ENCODE results near the gene MACF1.
A peak's percentile ranks its signal among the peaks of the same experiment; 100 is the strongest.

The MACF1 gene

DNA sequence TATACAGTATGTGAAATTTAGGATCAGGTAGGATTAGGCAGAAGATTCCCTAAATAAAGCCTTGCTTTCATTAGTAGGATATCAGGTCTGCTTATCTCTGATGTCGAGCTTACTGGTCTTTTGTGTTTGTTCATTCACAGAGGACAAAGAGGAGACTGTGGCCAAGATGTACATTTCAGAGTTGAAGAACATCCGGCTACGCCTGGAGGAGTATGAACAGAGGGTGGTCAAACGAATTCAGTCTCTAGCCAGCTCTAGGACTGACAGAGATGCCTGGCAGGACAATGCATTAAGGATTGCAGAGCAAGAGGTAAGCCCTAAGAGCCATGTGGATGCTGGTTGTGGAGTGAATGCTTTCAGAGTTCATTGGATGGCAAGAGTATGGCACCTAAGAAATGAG is 106.2 kb downstream of the MACF1 start:
- Histone ChIP-seq H3K27me3 (replicated peaks in 2 of 5; ENCODE audit: control insufficient read depth in 4 of 5, insufficient read depth in 5 of 5, low read length in 4 of 5) (no peaks in the 10 kb centered on the region), H3K9me3 (ENCODE audit: control extremely low read depth in 1 of 5, control insufficient read depth in 4 of 5, insufficient read depth in 2 of 5, low read depth in 1 of 5, low read length in 4 of 5) (no peaks in the 10 kb centered on the region), H3K4me3 (ENCODE audit: control insufficient read depth in 1 of 7, extremely low read depth in 1 of 7, insufficient read depth in 4 of 7, low read depth in 2 of 7, low read length in 6 of 7) (no peak overlapping the region), H3K27ac (ENCODE audit: insufficient read depth in 1 of 2, low read depth in 1 of 2, low read length in 2 of 2, poor library complexity in 1 of 2, severe bottlenecking in 2 of 2) (no peak overlapping the region), H3K36me3 (ENCODE audit: control insufficient read depth in 4 of 4, insufficient read depth in 4 of 4, low read length in 3 of 4) (peaks cover 23 to 86% (median 60%) of the 10 kb centered on the region in 4 experiments), H3K4me1 (ENCODE audit: control extremely low read depth in 1 of 4, control insufficient read depth in 4 of 4, insufficient read depth in 4 of 4, low read length in 3 of 4) (no peaks in the 10 kb centered on the region)
- CTCF ChIA-PET, result interaction anchor here (1.1 to 3.4 kb wide), 7 partner anchors 9 to 44 kb away, joined by 3 to 8 read pairs (median 5); no protein-coding TSS in a partner anchor
- POLR2A ChIA-PET, result interaction anchor here (0.6 kb wide), 1 partner anchor 72 kb away, joined by 3 read pairs; no protein-coding TSS in a partner anchor
- 98% methylated on average over 4 of the region's 4 CpGs for WGBS (ENCODE audit: insufficient coverage)
- no peak for DNase-seq

DNA sequence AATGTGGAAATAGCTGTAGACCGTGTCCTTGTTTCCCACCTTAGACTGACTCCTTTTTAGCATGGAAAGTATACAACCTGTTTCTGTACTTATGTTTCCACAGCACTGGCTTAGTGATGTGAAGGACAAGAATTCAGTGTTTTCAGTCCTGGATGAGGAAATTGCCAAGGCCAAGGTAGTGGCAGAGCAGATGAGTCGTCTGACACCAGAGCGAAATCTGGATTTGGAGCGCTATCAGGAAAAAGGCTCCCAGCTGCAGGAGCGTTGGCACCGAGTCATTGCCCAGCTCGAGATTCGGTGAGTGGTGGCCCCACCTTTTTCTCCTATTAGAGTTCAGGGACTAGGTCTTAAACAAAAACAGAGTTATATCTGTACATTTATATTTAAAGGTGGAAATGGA is 112.6 kb downstream of the MACF1 start:
- no peak overlapping the region for H3K27ac ChIP-seq (ENCODE audit: insufficient read depth in 1 of 2, low read depth in 1 of 2, low read length in 2 of 2, poor library complexity in 1 of 2, severe bottlenecking in 2 of 2)
- 100% methylated on average over 6 of the region's 8 CpGs for WGBS (ENCODE audit: insufficient coverage)
- POLR2A ChIA-PET, result interaction anchor here (0.6 kb wide), 1 partner anchor 9 kb away, joined by 3 read pairs; no protein-coding TSS in a partner anchor
- H3K4me1 ChIP-seq (ENCODE audit: control extremely low read depth in 1 of 4, control insufficient read depth in 4 of 4, insufficient read depth in 4 of 4, low read length in 3 of 4), result no peaks in the 10 kb centered on the region
- DNase-seq, result no peak
- no peak overlapping the region for H3K4me3 ChIP-seq (ENCODE audit: control insufficient read depth in 1 of 7, extremely low read depth in 1 of 7, insufficient read depth in 4 of 7, low read depth in 2 of 7, low read length in 6 of 7)
- CTCF ChIA-PET, result interaction anchor here (1.0 to 1.3 kb wide), 3 partner anchors 24 to 107 kb away, joined by 3 read pairs; no protein-coding TSS in a partner anchor
- no peaks in the 10 kb centered on the region for H3K27me3 ChIP-seq (replicated peaks in 2 of 5; ENCODE audit: control insufficient read depth in 4 of 5, insufficient read depth in 5 of 5, low read length in 4 of 5)
- H3K36me3 ChIP-seq (ENCODE audit: control insufficient read depth in 4 of 4, insufficient read depth in 4 of 4, low read length in 3 of 4), result peaks cover 40 to 97% (median 72%) of the 10 kb centered on the region in 4 experiments
- H3K9me3 ChIP-seq (ENCODE audit: control extremely low read depth in 1 of 5, control insufficient read depth in 4 of 5, insufficient read depth in 2 of 5, low read depth in 1 of 5, low read length in 4 of 5), result no peaks in the 10 kb centered on the region

DNA sequence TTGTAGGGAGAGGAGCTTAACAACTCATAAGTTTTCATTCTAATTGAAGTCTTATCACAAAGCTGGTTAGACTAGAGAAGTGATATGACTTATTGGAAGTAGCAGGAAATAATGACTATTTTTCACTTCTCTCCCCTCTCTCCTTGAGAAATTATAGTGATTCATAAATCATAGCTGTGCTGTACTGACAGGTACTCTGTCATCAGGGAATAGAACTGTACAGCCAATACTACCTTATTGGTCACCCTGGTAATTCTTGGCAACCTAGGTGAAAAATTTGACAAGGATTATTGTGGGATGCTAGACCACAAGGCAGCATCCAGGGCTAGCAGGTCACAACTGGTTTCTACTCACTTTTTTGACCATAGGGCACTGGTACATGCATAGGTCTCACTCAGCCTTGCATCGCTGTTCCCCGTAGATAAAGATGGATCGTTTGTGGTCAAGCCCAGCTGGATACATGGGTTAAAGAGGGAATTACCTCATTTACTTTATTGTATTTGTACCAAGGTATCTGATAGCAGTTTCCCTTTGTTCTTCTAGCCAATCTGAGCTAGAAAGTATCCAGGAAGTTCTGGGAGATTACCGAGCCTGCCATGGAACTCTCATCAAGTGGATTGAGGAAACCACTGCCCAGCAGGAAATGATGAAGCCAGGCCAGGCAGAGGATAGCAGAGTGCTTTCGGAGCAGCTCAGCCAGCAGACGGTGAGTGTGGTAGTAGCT is 113.6 kb downstream of the MACF1 start:
- DNase-seq, result peak; percentile 10 to 62 (median 49)
- no peaks in the 10 kb centered on the region for H3K4me1 ChIP-seq (ENCODE audit: control extremely low read depth in 1 of 4, control insufficient read depth in 4 of 4, insufficient read depth in 4 of 4, low read length in 3 of 4)
- H3K27me3 ChIP-seq (replicated peaks in 2 of 5; ENCODE audit: control insufficient read depth in 4 of 5, insufficient read depth in 5 of 5, low read length in 4 of 5), result no peaks in the 10 kb centered on the region
- 29% methylated on average over 1 of the region's 6 CpGs for WGBS (ENCODE audit: insufficient coverage)
- peak overlapping the region in 1 of 2 experiments; percentile 0 for H3K27ac ChIP-seq (ENCODE audit: insufficient read depth in 1 of 2, low read depth in 1 of 2, low read length in 2 of 2, poor library complexity in 1 of 2, severe bottlenecking in 2 of 2)
- POLR2A ChIA-PET, result no interaction called here
- peaks cover 44 to 98% (median 73%) of the 10 kb centered on the region in 4 experiments for H3K36me3 ChIP-seq (ENCODE audit: control insufficient read depth in 4 of 4, insufficient read depth in 4 of 4, low read length in 3 of 4)
- CTCF ChIA-PET, result interaction anchor here (0.8 to 2.0 kb wide), 4 partner anchors 8 to 106 kb away, joined by 3 to 8 read pairs (median 4); no protein-coding TSS in a partner anchor
- H3K4me3 ChIP-seq (ENCODE audit: control insufficient read depth in 1 of 7, extremely low read depth in 1 of 7, insufficient read depth in 4 of 7, low read depth in 2 of 7, low read length in 6 of 7), result no peak overlapping the region
- H3K9me3 ChIP-seq (ENCODE audit: control extremely low read depth in 1 of 5, control insufficient read depth in 4 of 5, insufficient read depth in 2 of 5, low read depth in 1 of 5, low read length in 4 of 5), result no peaks in the 10 kb centered on the region

DNA sequence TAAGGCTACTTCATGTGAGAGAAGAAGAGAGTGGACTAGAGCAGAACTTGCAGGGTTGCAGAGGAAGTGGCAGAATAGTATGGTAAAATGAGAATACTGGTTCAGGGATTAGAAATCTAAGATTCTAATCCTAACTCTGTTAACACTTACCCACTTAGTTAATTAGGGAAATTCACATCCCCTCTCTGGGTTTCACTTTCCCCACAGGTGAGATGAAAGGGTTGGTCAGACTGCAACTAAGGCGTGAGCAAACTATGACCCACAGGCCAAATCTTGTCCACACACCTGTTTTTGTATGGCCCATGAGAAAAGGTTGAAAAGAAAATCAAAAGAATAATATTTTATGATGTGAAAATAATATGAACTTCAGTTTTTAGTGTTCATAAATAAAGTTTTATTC is 117.5 kb downstream of the MACF1 start:
- H3K27ac ChIP-seq (ENCODE audit: insufficient read depth in 1 of 2, low read depth in 1 of 2, low read length in 2 of 2, poor library complexity in 1 of 2, severe bottlenecking in 2 of 2), result no peak overlapping the region
- WGBS (ENCODE audit: insufficient coverage), result no CpG with 5 or more reads among the region's 1 CpG
- no peaks in the 10 kb centered on the region for H3K27me3 ChIP-seq (replicated peaks in 2 of 5; ENCODE audit: control insufficient read depth in 4 of 5, insufficient read depth in 5 of 5, low read length in 4 of 5)
- ChIA-PET CTCF (interaction anchor here (1.2 kb wide), 1 partner anchor 11 kb away, joined by 3 read pairs; no protein-coding TSS in a partner anchor), POLR2A (no interaction called here)
- DNase-seq, result no peak
- H3K36me3 ChIP-seq (ENCODE audit: control insufficient read depth in 4 of 4, insufficient read depth in 4 of 4, low read length in 3 of 4), result peaks cover 47 to 98% (median 72%) of the 10 kb centered on the region in 4 experiments
- no peaks in the 10 kb centered on the region for H3K4me1 ChIP-seq (ENCODE audit: control extremely low read depth in 1 of 4, control insufficient read depth in 4 of 4, insufficient read depth in 4 of 4, low read length in 3 of 4)
- no peaks in the 10 kb centered on the region for H3K9me3 ChIP-seq (ENCODE audit: control extremely low read depth in 1 of 5, control insufficient read depth in 4 of 5, insufficient read depth in 2 of 5, low read depth in 1 of 5, low read length in 4 of 5)
- H3K4me3 ChIP-seq (ENCODE audit: control insufficient read depth in 1 of 7, extremely low read depth in 1 of 7, insufficient read depth in 4 of 7, low read depth in 2 of 7, low read length in 6 of 7), result no peak overlapping the region

DNA sequence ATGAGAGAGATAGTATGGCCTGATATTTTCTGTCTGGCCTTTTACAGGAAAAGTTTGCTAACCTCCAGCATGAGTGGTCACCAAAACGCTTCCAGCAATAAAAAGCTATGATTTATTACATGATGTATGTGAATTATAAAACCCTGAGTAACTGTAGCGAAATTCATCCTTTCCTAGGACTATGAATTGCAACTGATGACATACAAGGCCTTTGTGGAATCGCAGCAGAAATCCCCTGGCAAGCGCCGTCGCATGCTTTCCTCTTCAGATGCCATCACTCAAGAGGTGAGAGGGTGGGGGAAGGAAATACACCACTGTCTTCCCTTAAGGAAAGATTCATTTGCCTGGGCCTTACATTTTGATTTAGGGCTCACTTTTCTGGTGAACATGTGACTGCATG is 117.9 kb downstream of the MACF1 start:
- POLR2A ChIA-PET, result no interaction called here
- WGBS (ENCODE audit: insufficient coverage), result 100% methylated on average over 4 of the region's 6 CpGs
- no peak overlapping the region for H3K4me3 ChIP-seq (ENCODE audit: control insufficient read depth in 1 of 7, extremely low read depth in 1 of 7, insufficient read depth in 4 of 7, low read depth in 2 of 7, low read length in 6 of 7)

DNA sequence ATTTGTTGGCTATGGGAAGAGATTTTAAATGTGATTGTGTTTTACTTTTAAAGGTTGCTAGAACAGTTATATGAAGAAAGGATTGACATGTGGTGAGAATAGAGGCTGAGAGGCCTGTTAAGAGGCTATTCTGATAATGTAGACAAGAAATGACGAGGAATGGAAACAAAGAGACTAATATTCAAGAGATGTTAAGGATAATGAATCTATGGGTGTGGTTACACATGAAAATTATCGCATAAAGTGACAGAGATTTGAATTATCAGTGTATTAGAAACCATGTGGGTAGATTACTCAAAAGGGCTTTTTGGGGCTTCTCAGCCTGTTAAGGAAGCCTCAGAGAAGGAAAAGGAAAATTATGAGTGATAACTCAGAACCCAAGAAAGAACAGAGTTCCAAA is 120.4 kb downstream of the MACF1 start:
- no peaks in the 10 kb centered on the region for H3K27me3 ChIP-seq (replicated peaks in 2 of 5; ENCODE audit: control insufficient read depth in 4 of 5, insufficient read depth in 5 of 5, low read length in 4 of 5)
- no peak overlapping the region for H3K4me3 ChIP-seq (ENCODE audit: control insufficient read depth in 1 of 7, extremely low read depth in 1 of 7, insufficient read depth in 4 of 7, low read depth in 2 of 7, low read length in 6 of 7)
- no peaks in the 10 kb centered on the region for H3K4me1 ChIP-seq (ENCODE audit: control extremely low read depth in 1 of 4, control insufficient read depth in 4 of 4, insufficient read depth in 4 of 4, low read length in 3 of 4)
- ChIA-PET CTCF (interaction anchor here (0.7 kb wide), 1 partner anchor 30 kb away, joined by 3 read pairs; no protein-coding TSS in a partner anchor), POLR2A (no interaction called here)
- 100% methylated on average over 2 of the region's 2 CpGs for WGBS (ENCODE audit: insufficient coverage)
- no peaks in the 10 kb centered on the region for H3K9me3 ChIP-seq (ENCODE audit: control extremely low read depth in 1 of 5, control insufficient read depth in 4 of 5, insufficient read depth in 2 of 5, low read depth in 1 of 5, low read length in 4 of 5)
- no peak overlapping the region for H3K27ac ChIP-seq (ENCODE audit: insufficient read depth in 1 of 2, low read depth in 1 of 2, low read length in 2 of 2, poor library complexity in 1 of 2, severe bottlenecking in 2 of 2)
- no peak for DNase-seq
- peaks cover 36 to 97% (median 66%) of the 10 kb centered on the region in 4 experiments for H3K36me3 ChIP-seq (ENCODE audit: control insufficient read depth in 4 of 4, insufficient read depth in 4 of 4, low read length in 3 of 4)

More for the DNA sequence above, 117.9 kb downstream of the MACF1 start:
- Histone ChIP-seq H3K9me3 (ENCODE audit: control extremely low read depth in 1 of 5, control insufficient read depth in 4 of 5, insufficient read depth in 2 of 5, low read depth in 1 of 5, low read length in 4 of 5) (no peaks in the 10 kb centered on the region), H3K4me1 (ENCODE audit: control extremely low read depth in 1 of 4, control insufficient read depth in 4 of 4, insufficient read depth in 4 of 4, low read length in 3 of 4) (no peaks in the 10 kb centered on the region), H3K36me3 (ENCODE audit: control insufficient read depth in 4 of 4, insufficient read depth in 4 of 4, low read length in 3 of 4) (peaks cover 44 to 98% (median 71%) of the 10 kb centered on the region in 4 experiments), H3K27ac (ENCODE audit: insufficient read depth in 1 of 2, low read depth in 1 of 2, low read length in 2 of 2, poor library complexity in 1 of 2, severe bottlenecking in 2 of 2) (no peak overlapping the region), H3K27me3 (replicated peaks in 2 of 5; ENCODE audit: control insufficient read depth in 4 of 5, insufficient read depth in 5 of 5, low read length in 4 of 5) (no peaks in the 10 kb centered on the region)
- CTCF ChIA-PET, result interaction anchor here (1.2 kb wide), 1 partner anchor 12 kb away, joined by 3 read pairs; no protein-coding TSS in a partner anchor
- DNase-seq, result no peak

DNA sequence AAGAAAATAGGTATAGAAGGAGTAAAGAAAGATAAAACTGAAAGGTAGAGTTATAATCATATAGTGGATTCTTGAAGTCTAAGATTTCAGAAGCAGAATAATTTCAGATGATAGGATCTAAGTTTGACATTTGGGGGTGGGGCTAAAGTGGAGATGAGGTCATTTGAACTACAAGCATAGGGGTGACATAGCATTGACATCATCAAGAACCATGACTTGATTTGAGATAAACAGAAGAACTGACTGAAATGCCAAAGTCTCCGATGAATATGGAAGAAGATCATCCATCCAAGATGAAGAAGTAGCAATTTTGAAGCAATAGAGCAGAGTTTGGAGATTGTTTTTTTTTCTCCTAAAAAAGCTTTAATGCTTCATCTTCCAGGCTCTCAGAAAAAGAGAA is 122.3 kb downstream of the MACF1 start:
- WGBS (ENCODE audit: insufficient coverage), result no CpG with 5 or more reads among the region's 1 CpG
- H3K4me3 ChIP-seq (ENCODE audit: control insufficient read depth in 1 of 7, extremely low read depth in 1 of 7, insufficient read depth in 4 of 7, low read depth in 2 of 7, low read length in 6 of 7), result no peak overlapping the region
- peaks cover 37 to 96% (median 64%) of the 10 kb centered on the region in 4 experiments for H3K36me3 ChIP-seq (ENCODE audit: control insufficient read depth in 4 of 4, insufficient read depth in 4 of 4, low read length in 3 of 4)
- POLR2A ChIA-PET, result no interaction called here
- no peaks in the 10 kb centered on the region for H3K9me3 ChIP-seq (ENCODE audit: control extremely low read depth in 1 of 5, control insufficient read depth in 4 of 5, insufficient read depth in 2 of 5, low read depth in 1 of 5, low read length in 4 of 5)
- H3K4me1 ChIP-seq (ENCODE audit: control extremely low read depth in 1 of 4, control insufficient read depth in 4 of 4, insufficient read depth in 4 of 4, low read length in 3 of 4), result no peaks in the 10 kb centered on the region
- no peaks in the 10 kb centered on the region for H3K27me3 ChIP-seq (replicated peaks in 2 of 5; ENCODE audit: control insufficient read depth in 4 of 5, insufficient read depth in 5 of 5, low read length in 4 of 5)
- peak in 2 of 3 donors; percentile 3 to 5 for DNase-seq
- CTCF ChIA-PET, result interaction anchor here (2.1 kb wide), 1 partner anchor 16 kb away, joined by 5 read pairs; no protein-coding TSS in a partner anchor
- H3K27ac ChIP-seq (ENCODE audit: insufficient read depth in 1 of 2, low read depth in 1 of 2, low read length in 2 of 2, poor library complexity in 1 of 2, severe bottlenecking in 2 of 2), result no peak overlapping the region
